Measurements from ENCODE around the gene SPAG5. TPM values are rescaled to one million over a fixed set of nuclear protein-coding genes. Genes with fewer than 3 reads are reported as not detected.

The SPAG5 gene
- total RNA-seq, 1 donor from 2014 or later: 3.2 TPM

GRCh38 chr17:28584434-28584833 is 14.4 kb downstream of the SPAG5 start:
- Histone ChIP-seq H3K27ac (no peak overlapping the region), H3K9me3 (no peaks in the 10 kb centered on the region), H3K36me3 (peaks cover 4% of the 10 kb centered on the region), H3K4me1 (no peaks in the 10 kb centered on the region), H3K27me3 (no peaks in the 10 kb centered on the region), H3K4me3 (no peak overlapping the region)
- no peak for TF ChIP-seq CTCF (IDR thresholded peaks at IDR 0.05)
- intact Hi-C loops (cut with DNase I): no loop called here
- DNase-seq (no peak), ATAC-seq (no peak)

- no peak for ATAC-seq
- H3K9me3 ChIP-seq: no peaks in the 10 kb centered on the region
- H3K27ac ChIP-seq: no peak overlapping the region
- no peak for DNase-seq
- no peak for TF ChIP-seq CTCF (IDR thresholded peaks at IDR 0.05)
- H3K4me1 ChIP-seq: no peaks in the 10 kb centered on the region
- H3K36me3 ChIP-seq: peaks cover 4% of the 10 kb centered on the region
- H3K27me3 ChIP-seq: no peaks in the 10 kb centered on the region
- intact Hi-C loops (cut with DNase I): no loop called here
- no peak overlapping the region for H3K4me3 ChIP-seq
These were observed 16.3 kb downstream of the SPAG5 start for GRCh38 chr17:28582513-28582912.

- ATAC-seq: no peak
- Histone ChIP-seq H3K4me1 (peaks cover 5% of the 10 kb centered on the region), H3K36me3 (peaks cover 4% of the 10 kb centered on the region), H3K27ac (no peak overlapping the region), H3K27me3 (no peaks in the 10 kb centered on the region), H3K4me3 (no peak overlapping the region), H3K9me3 (no peaks in the 10 kb centered on the region)
- TF ChIP-seq CTCF (IDR thresholded peaks at IDR 0.05): no peak
- no peak for DNase-seq
- intact Hi-C loops (cut with DNase I): no loop called here
These were observed 17.9 kb downstream of the SPAG5 start for GRCh38 chr17:28580959-28581358.

- H3K4me3 ChIP-seq: no peak overlapping the region
- peaks cover 5% of the 10 kb centered on the region for H3K4me1 ChIP-seq
- ATAC-seq: no peak
- no peak for DNase-seq
- H3K27me3 ChIP-seq: no peaks in the 10 kb centered on the region
- no peaks in the 10 kb centered on the region for H3K9me3 ChIP-seq
- H3K27ac ChIP-seq: no peak overlapping the region
- intact Hi-C loops (cut with DNase I): no loop called here
- H3K36me3 ChIP-seq: no peaks in the 10 kb centered on the region
- no peak for TF ChIP-seq CTCF (IDR thresholded peaks at IDR 0.05)
These were observed 19.3 kb downstream of the SPAG5 start for GRCh38 chr17:28579526-28579925.

GRCh38 chr17:28578246-28579195 is 20.3 kb downstream of the SPAG5 start:
- Histone ChIP-seq H3K27ac (no peak overlapping the region), H3K36me3 (no peaks in the 10 kb centered on the region), H3K4me1 (peaks cover 5% of the 10 kb centered on the region), H3K9me3 (no peaks in the 10 kb centered on the region), H3K4me3 (no peak overlapping the region), H3K27me3 (no peaks in the 10 kb centered on the region)
- ATAC-seq: no peak
- no peak for DNase-seq
- intact Hi-C loops (cut with DNase I): no loop called here
- TF ChIP-seq CTCF (IDR thresholded peaks at IDR 0.05): no peak

Data from upper lobe of right lung (tissue), 1 donor.